NCI-H226 (cell line): ENCODE results near the gene AFF2.
"Not testable (repeated sequence)": the region's sequence is repeated elsewhere in the genome, so short reads cannot be mapped to it uniquely, and the experiment has no call there.

Source experiments
- DNase-seq: peaks from one replicate; pipeline ENCODE4 v3.0.0-alpha.2; 2015

The AFF2 gene

DNA sequence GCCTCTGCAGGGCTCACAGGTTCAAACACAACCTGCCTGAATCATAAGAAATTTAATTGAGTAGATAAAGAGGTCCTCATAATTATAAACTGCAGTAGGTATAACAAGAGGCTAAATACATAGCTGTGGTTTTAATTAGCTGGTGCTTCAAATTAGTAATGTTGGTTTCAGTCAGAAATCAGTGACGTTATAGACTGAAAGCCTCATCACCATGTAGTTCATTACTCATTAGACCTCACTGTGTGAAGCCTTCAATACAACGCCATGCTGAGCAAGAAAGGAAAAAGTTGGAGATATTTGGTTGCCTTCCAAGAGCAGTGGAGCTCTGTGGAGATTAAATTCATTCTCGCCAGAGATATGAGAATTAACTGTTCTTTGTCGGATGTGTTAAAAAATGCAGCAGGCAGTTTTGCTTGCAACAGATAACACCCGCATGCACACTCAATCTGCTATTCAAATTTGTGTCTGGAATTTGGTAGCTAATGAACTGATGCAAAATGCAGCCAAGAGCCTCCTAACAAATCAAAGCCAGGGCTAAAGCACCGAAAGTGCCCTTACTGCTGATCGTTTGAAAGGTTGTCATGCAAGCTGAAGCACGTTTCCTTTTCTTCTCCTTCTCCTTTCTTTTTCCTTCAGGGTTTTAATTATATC lies 148.9 kb downstream of the AFF2 start:
- no peak for DNase-seq

DNA sequence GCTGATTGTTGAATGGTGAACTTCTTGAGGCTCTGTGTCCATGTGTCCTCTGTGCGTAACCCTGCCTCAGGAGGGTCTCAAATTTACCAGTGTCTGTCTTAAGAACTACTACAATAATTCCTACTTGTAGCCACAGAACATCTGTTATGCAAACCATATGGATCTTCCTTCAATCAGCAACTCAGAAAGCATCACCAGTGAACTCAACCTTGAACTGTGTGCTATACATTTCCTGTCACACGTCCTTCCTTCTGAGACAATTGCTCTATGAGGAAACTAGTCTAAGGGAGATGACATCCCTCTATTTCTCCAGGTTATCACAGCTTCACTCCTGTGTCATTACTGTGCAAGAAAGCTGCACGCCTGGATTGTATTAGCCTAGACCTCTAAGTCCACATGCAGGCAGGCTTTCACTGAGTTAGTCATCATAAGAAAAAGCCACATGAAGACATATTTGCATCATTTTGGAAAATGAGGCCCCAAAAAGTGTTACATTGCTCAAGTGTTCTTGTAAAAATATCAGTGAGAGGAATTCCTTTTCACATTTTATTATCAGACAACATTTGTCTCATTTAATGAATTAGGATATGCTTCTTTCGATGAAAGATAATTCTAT lies 157.8 kb downstream of the AFF2 start:
- DNase-seq, result no peak

DNA sequence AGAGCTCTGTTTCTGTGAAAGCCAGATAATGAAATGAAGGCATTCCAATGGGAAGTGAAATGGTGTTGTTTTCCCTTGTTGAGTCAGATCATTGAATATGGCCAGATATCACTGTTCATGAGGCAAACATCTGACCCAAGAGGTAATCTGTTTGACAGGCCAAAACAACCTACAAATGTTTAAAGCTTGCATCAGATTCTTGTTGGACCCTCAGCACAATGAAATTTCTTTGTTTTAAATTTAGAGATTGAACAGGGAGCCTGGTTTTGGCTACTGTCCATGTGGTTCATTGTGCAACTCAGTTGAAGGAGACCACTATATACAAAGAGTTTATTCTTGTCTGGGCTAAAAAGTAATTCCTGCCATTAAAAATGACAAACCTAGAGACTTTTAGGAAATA lies 159.1 kb downstream of the AFF2 start:
- no peak for DNase-seq

DNA sequence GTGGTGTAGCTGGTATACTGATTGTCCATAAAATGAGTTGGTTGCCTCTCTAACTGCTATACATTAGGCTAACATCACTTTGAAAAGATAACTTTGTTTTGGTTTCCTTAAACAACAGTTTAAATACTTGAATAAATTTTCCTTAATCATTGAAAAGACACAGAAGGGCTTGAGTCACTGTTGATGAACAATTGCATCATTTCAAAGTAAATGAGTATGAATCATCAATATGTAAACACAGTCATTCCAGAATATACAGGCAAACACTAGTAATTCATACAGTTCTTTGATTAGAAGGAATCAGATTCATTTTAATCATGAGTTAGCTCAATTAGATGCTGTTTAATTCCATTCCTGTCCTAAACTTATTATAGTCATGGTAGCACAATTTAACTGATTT lies 160.6 kb downstream of the AFF2 start:
- DNase-seq, result no peak

DNA sequence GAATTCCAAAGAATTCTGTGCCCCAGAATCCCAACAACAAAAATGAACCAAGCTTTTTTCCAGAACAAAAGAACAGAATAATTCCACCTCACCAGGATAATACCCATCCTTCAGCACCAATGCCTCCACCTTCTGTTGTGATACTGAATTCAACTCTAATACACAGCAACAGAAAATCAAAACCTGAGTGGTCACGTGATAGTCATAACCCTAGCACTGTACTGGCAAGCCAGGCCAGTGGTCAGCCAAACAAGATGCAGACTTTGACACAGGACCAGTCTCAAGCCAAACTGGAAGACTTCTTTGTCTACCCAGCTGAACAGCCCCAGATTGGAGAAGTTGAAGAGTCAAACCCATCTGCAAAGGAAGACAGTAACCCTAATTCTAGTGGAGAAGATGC lies 161.6 kb downstream of the AFF2 start:
- no peak for DNase-seq

DNA sequence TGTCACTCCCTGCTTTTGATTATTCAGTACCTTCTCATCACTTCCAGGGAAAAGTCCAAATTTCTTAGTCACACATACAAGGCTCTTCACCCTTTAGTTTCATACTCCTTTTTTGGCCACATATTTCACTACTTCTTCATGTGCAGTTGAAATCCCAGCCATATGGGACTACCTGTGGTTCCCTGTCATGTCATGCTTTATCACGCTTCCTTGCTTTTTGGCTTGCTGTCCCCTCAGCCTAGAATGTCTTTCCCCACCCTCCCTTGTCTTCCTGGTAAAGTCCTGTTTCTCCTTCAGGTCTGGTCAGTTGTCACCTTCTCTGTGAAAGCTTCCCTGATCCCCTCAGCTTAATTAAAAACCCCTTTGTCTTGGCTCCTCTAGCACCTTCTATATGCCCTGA lies 163.8 kb downstream of the AFF2 start:
- DNase-seq, result no peak

DNA sequence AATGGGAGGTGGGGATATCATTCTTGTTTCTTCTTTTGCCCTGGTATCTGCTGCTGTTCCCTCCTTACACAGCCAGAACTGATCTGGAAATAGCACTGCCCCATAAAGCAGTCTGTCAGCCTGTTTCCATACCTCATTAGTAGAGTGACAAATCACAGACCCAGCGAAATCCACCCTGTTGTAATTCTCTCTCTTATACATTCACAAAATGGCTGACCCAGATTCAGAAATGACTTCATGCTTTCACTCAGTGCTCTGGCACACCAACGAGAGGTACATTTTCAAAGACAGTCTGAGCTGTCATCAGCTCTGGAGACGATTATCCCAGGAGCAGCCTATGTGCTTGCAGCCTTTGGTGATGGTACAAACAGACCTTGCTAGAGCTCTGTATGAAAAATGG lies 164.6 kb downstream of the AFF2 start:
- DNase-seq, result no peak

DNA sequence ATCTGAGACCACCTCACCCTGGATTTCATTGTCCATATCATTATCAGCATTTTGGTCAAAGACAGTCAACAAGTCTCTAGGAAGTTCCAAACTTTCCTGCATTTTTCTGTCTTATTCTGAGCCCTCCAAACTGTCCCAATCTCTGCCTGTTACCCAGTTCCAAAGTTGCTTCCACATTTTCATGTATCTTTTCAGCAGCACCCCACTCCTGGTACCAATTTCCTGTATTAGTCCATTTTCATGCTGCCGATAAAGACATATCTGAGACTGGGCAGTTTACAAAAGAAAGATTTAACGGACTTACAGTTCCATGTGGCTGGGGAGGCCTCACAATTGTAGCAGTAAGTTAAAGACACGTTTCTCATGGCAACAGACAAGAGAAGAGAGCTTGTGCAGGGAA lies 168.8 kb downstream of the AFF2 start:
- not testable (repeated sequence) for DNase-seq

DNA sequence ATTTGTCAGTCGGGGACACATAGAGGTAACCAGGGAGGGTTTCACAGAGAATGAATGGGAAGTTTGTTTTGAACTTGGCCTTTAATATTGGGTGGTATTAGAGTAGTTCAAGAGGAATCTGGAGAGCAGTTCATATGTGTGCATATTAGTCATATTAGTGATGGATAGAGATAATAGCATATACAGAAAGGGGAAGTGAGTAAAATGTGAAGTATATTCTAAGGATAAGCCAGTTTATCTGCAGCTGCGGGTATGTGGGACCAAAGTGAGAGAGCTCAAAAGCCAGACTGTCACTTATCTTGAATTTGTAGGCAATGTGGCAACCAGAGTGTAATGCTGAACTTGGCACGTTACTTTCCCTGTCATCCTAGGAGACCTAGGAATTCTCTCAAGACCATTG lies 169.9 kb downstream of the AFF2 start:
- DNase-seq, result no peak

DNA sequence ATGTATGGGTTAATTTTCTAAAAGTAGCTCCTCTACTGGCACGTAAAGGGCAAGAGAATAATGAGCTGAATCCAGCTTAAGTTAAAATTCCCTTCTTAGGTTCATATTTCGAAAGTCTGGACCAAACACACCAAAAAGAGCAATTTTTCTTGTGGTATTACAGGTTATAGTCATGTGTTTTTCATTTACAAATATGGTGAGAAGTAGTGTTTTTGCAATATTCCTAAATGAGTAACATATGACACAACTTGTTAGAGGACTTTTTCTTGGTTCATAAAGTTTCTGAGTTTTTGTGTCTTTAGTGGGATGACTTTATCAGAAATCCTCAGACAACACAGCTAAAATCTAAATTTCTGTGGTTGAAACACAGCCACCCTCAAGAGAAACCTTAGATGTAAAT lies 172.1 kb downstream of the AFF2 start:
- no peak for DNase-seq

DNA sequence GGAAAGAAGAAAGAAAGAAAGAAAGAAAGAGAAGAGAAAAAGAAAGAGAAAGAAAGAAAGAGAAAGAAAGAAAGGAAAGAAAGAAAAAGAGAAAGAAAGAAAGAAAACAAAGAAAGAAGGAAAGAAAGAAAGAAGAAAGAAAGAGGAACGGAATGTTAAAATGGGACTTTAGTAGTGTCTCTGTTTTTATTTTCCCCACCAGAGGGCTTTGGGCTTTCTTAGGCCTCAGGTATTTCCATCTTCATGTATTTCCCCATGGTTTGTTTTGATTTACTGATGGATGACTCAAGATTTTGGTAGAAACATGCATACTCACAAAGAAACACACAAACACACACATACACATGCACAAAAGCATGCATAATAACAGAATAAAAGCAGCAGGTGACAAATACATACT lies 181.2 kb downstream of the AFF2 start:
- DNase-seq, result peak; percentile 2

DNA sequence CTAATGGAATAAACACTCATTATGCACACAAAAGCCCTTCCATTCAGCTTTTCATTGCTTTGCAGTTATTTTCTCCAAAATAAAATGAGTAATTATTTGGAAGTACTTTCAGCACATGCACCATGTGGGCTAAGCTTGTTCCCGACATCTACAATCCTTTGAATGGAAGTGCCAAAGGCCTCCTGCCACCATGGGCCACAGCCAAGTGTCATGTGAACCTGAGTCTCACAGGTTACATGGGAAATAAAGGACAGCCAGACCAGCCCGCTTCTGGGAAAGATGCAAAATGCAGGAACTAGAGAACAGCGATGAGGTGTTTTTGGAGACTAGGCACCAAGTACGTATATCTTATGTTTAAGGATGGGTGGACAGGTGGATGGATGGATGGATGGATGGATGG lies 181.8 kb downstream of the AFF2 start:
- DNase-seq, result no peak

DNA sequence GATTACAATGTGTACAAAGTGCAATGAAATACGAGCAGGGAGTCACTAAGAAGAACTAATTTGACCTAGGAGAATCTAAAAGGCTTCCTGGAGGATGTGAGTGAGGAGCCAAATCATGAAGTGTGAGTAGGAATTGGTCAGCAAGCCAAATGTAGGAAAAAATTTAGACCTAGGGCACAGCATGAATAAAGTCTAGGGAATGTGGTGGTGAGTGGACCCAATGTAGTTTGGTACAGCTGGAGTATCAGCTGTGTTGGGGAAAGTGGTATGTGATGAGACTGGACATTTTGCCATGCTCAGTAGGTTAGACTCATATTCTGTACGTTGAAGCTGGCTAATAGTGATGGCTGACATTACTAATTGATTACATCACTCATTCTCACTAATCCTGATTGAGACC lies 191.0 kb downstream of the AFF2 start:
- peak; percentile 39 for DNase-seq

DNA sequence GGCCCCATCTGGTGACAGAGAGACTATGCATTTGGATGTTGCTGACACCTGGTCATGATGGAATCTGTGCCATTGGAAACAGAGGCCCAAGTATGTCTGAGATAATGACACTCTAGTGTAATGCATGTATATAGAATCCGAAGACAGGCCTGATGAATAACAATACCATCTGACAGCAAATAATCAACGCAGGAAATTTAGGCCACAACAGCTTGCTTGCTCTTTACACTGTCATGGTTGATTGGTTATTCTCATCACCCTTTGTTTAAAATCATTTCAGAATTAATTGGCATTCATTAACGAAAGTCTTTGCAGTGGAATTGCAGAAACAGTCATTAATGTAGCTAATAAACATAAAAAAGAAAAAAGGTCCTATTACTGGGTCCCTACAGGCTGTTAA lies 194.8 kb downstream of the AFF2 start:
- DNase-seq, result no peak

DNA sequence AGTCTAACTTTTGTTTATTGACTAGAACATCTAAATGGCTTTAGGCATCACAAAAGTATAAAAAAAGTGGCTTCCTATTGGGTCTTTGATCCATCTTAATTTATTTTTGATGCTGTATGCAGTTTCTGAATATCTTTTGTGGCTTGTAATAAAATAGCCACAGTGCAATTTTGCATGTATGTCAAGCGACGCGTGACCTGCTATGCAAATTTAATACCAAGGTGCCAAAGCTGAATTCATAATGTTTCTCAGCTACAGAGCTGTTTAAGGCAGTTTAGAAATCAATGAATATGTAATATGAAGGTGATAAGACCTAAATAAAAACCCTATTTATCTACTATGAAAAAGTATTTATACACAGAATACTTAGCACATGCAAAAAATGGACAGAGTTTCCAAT lies 197.8 kb downstream of the AFF2 start:
- DNase-seq, result no peak

DNA sequence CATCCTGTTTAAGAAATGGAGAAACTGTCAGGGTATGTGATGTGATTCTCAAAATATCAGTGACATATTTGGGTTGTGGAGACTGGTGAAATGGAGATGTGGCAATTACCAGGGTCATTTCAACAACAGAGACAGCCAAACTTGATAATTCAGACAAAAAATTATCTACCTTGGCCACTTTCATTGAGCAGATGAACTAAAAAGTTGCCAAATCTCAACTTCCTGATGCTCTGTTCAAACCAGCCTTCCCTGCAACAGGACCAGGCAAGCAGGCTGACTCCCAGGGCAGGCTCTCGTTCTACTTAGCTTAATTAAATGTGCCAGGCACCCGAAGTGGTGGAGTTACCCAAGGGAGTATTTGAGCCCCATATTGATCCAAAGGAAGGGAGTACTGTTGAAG lies 199.6 kb downstream of the AFF2 start:
- no peak for DNase-seq

DNA sequence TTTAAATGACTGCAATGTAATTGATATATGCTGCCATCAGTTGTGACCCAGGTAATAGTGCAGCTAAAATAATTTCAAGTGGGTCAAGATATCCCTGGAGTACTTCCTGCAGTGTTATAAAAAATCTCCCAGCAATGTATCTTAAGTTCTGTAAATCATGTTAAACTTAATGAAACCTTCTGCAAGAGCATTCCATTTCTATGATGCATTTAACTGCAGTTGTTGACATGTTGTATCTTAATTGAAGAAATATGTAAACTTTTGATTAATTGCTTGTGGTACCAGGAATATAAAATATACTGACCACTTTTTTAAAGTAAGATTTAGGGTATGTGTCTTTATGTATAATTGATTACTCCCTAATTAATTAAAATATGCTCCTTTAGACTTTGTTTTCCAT lies 213.6 kb downstream of the AFF2 start:
- DNase-seq, result no peak

DNA sequence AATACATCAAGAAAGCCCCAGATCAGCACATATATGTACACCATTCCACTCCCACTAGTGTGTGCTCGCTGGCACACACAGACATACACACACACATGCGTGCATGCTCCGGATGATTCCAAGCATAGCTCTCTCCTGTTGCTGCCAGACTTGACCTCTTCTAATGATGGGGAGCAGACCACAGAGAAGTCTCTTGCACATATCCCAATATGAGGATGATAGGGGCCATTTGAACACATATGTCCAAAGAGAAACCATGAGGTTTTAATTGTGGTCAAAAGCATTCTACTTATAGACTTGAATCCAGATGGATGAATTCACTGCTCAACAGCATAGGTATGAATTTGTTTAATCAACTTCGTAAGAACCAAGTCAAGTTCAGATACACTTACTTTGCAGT lies 214.9 kb downstream of the AFF2 start:
- no peak for DNase-seq

DNA sequence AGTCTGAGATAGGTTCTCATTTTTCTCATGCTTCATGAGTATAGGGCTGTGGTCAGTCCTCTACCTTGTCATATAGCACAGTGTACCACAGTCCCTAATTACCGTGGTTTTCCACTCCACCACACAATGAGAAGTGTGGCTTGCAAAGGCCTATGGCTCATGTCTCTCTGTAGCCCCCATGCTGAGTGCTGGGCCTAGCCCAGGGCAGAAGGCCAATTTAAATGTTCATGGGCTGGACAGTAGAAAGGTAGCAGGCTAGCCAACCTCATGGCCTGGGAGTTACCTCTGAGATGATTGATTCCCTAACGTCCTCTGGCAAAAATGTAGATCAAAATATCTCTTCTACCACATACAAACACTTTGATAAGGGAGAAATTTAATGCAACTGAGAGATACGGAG lies 222.5 kb downstream of the AFF2 start:
- no peak for DNase-seq

DNA sequence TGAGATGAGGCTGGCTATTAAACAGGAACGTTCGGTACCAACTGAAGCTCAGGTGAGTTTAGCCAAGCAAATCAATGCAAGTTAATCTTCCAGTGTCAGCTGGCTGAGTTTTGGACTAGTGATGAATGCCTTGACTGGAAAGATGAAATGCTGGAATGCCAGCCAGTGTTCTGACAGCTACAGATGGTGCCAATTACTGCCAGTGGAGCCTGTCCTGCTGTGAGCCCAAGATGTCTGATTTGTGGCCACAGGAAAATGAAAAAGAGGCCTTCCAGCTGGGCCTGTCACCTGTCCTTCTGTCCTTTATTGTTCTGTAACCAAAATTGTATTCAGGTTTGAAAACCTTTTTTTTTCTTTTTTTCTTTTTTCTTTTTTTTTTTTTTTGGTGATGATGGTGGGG lies 223.1 kb downstream of the AFF2 start:
- DNase-seq, result no peak

DNA sequence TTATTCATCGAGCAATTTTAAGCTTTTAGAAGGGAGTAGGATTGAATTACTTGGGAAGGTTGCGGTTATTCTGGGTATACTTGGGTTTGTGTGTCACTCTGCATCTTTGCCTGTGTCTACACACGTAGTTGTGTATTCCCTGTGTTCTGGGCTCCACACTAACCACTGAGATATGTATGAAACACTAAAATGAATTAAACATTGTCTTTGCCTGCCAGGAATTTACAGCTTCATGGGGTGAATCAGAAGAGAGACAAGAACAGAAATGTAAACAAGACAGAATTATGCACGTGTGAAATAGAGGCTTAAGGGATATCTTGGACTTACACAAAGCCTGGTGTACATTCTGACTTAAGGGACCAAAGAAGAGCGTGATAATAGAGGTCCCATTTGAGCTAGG lies 228.5 kb downstream of the AFF2 start:
- no peak for DNase-seq

DNA sequence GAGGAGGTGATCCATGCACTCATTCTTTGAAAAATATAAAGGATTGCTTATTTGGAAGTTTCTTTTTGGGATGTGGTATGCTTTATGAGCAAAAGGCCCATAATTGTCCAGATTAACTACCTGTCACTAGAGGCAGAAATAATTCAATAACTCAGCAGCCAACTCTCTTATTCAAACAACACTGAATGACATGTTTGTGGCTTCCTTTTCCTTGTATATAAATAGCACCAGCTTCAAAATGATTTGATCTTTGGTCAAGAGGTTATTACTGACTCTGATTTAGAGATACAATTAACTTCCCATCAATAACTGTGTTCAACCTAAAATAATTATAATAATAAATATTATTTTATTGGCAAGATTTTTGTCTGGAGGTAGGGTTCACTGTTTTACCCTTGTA lies 232.3 kb downstream of the AFF2 start:
- no peak for DNase-seq

DNA sequence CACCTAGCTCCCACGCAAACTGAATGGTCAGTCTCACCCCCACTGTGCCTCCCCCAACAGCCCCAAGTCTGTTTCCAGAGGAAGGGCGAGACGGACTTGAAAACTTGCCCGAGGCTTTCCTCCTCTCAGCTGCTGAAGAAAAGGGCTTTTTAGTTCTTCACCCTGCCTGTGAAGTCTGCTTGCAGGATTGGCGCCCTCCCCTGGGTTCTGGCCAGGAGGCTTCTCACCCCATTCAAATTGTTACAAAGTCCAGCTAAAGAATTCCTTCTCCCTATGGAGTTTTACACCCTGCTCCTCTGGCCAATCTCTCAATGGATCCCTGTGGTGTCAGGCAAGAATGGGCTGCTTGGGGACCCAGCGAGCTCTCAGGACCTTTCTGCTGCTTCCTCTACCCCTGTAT lies 241.0 kb downstream of the AFF2 start:
- DNase-seq, result no peak

DNA sequence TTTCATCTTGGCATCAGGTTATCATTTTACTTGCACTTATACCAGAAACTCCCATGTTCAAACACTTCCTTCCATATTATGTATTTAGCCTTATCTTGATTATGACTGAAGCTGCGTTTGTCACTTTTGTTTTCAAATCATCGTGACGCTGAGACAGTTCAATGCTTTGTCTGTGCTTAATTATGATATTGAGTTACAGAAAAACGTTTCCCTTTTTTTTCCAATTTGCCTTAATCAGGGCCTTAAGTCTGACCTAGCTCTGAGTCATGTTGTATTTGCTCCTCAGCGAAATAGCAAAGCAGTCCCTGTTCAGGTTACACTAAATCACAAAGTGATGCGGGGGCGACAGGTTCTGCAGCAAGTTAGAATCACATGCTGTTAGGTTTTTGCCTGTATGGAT lies 254.7 kb downstream of the AFF2 start:
- DNase-seq, result no peak

DNA sequence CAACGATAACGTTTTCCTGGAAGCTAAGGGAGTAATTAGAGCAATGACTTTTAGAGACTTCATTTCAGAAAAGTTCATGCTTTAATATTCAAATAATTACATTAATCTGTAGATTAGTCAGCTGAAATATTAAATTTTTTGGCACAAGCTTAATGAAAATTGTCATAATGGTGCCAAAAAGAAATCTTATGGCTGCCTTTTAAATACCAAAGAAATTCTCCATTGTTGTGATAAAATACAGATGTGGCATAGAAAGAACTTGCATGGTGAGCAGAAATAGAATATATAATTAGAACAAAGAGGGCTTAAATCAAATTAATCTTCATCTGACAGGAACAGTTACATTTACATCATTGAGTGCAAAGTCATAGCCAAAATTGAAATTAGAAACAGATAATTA lies 263.5 kb downstream of the AFF2 start:
- DNase-seq, result no peak
